K562 (cell line): ENCODE results near the gene SLC30A10.

Experiments used
- BHLHE40 ChIP-seq: IDR thresholded peaks from 2 replicates; pipeline ENCODE4 v1.6.1; 2011; ENCODE audit warnings: low read length, improper control_type of control experiment
- KHSRP ChIP-seq: fragments of 450-650 bp; IDR thresholded peaks from 2 replicates; pipeline ENCODE4 v1.6.1; 2017
- LCOR ChIP-seq: sonication (generic); formaldehyde crosslinking; IDR thresholded peaks from 2 replicates; pipeline ENCODE4 v1.8.0; 2022; ENCODE audit warnings: mild to moderate bottlenecking, missing genetic modification reagents
- NFE2 ChIP-seq: IDR thresholded peaks from 2 replicates; pipeline ENCODE4 v1.6.1; 2014; ENCODE audit warnings: antibody characterized with exemption, low read depth
- YY1 ChIP-seq, 3 experiments: IDR thresholded peaks; 2 replicates each; pipeline ENCODE4 v1.6.1; 2011; ENCODE audit warnings: low read length in 2 of 3, mild to moderate bottlenecking in 2 of 3, moderate library complexity in 2 of 3, borderline replicate concordance in 1 of 3, control low read depth in 1 of 3, low read depth in 1 of 3; ENCODE audit not compliant: insufficient read depth in 3 of 3, insufficient replicate concordance in 2 of 3, control insufficient read depth in 1 of 3, insufficient read length in 1 of 3; ENCODE audit errors: extremely low read depth in 1 of 3
- ZNF639 ChIP-seq, 2 experiments: fragments of 200-800 bp in 1 of 2; sonication (Bioruptor generic) in 1 of 2; sonication (generic) in 1 of 2; formaldehyde crosslinking in 1 of 2; IDR thresholded peaks in 1 of 2; conservative IDR thresholded peaks in 1 of 2; 2 replicates each; pipeline versions ENCODE4 v1.5.0 to v1.6.1; 2016 to 2020; ENCODE audit warnings: missing compliant biosample characterization in 1 of 2, missing genetic modification characterization in 1 of 2, missing genetic modification reagents in 1 of 2
- TF ChIP-seq, protein P1 (sequence below), 3 experiments: IDR thresholded peaks in 2 of 3; conservative IDR thresholded peaks in 1 of 3; 2 replicates each; pipeline ENCODE4 v1.5.1; 2011 to 2012; ENCODE audit warnings: low read length in 3 of 3, mild to moderate bottlenecking in 3 of 3, control low read depth in 2 of 3, improper control_type of control experiment in 1 of 3, inconsistent platforms in 1 of 3, low read depth in 1 of 3, mixed read lengths in 1 of 3, moderate library complexity in 1 of 3; ENCODE audit not compliant: insufficient read depth in 2 of 3

DNA sequence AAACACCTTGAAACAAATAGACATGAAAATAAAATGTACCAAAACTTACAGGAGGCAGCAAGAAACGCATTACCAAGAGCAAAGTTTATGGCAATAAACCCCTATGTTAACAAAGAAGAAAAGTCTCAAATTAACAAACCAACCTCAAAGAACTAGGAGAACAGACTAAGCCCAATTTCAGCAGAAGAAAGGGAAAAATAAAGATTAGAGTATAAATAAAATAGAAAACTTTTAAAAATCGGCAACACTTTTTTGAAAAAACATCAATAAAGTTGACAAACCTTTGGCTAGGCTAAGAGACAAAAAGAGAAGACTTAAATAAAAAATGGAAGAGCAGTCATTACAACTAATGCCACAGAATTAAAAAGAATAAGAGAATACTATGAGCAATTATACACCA, 42.7 kb downstream of the SLC30A10 start:
- TF ChIP-seq, protein P1, sequence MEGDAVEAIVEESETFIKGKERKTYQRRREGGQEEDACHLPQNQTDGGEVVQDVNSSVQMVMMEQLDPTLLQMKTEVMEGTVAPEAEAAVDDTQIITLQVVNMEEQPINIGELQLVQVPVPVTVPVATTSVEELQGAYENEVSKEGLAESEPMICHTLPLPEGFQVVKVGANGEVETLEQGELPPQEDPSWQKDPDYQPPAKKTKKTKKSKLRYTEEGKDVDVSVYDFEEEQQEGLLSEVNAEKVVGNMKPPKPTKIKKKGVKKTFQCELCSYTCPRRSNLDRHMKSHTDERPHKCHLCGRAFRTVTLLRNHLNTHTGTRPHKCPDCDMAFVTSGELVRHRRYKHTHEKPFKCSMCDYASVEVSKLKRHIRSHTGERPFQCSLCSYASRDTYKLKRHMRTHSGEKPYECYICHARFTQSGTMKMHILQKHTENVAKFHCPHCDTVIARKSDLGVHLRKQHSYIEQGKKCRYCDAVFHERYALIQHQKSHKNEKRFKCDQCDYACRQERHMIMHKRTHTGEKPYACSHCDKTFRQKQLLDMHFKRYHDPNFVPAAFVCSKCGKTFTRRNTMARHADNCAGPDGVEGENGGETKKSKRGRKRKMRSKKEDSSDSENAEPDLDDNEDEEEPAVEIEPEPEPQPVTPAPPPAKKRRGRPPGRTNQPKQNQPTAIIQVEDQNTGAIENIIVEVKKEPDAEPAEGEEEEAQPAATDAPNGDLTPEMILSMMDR (IDR thresholded peaks at IDR 0.05 in 2 of 3, conservative IDR thresholded peaks at IDR 0.05 in 1 of 3; ENCODE audit: insufficient read depth in 2 of 3, low read depth in 1 of 3, low read length in 3 of 3) = no peak
- TF ChIP-seq LCOR (CRISPR knock-in tag) (no peak), ZNF639 (CRISPR knock-in tag; conservative IDR thresholded peaks at IDR 0.05 in 1 of 2, IDR thresholded peaks at IDR 0.05 in 1 of 2) (no peak), NFE2 (no peak), BHLHE40 (no peak), YY1 (IDR thresholded peaks at IDR 0.05; ENCODE audit: borderline replicate concordance in 1 of 3, control insufficient read depth in 1 of 3, extremely low read depth in 1 of 3, insufficient read depth in 3 of 3, insufficient read length in 1 of 3, insufficient replicate concordance in 2 of 3, low read depth in 1 of 3, low read length in 2 of 3) (no peak), KHSRP (no peak)
